Endothelial cell of coronary artery (primary cell): ENCODE data around the gene FAM193A. TPM values are rescaled to one million over a fixed set of nuclear protein-coding genes. Genes with fewer than 3 reads are reported as not detected.

Source experiments
- total RNA-seq: library from RNA; depleted of rRNA; stranded (reverse); fragments of >200 nt; gene quantifications from 2 replicates; pipeline ENCODE4 v1.2.3, GENCODE V29; 2014

FAM193A gene, protein sequence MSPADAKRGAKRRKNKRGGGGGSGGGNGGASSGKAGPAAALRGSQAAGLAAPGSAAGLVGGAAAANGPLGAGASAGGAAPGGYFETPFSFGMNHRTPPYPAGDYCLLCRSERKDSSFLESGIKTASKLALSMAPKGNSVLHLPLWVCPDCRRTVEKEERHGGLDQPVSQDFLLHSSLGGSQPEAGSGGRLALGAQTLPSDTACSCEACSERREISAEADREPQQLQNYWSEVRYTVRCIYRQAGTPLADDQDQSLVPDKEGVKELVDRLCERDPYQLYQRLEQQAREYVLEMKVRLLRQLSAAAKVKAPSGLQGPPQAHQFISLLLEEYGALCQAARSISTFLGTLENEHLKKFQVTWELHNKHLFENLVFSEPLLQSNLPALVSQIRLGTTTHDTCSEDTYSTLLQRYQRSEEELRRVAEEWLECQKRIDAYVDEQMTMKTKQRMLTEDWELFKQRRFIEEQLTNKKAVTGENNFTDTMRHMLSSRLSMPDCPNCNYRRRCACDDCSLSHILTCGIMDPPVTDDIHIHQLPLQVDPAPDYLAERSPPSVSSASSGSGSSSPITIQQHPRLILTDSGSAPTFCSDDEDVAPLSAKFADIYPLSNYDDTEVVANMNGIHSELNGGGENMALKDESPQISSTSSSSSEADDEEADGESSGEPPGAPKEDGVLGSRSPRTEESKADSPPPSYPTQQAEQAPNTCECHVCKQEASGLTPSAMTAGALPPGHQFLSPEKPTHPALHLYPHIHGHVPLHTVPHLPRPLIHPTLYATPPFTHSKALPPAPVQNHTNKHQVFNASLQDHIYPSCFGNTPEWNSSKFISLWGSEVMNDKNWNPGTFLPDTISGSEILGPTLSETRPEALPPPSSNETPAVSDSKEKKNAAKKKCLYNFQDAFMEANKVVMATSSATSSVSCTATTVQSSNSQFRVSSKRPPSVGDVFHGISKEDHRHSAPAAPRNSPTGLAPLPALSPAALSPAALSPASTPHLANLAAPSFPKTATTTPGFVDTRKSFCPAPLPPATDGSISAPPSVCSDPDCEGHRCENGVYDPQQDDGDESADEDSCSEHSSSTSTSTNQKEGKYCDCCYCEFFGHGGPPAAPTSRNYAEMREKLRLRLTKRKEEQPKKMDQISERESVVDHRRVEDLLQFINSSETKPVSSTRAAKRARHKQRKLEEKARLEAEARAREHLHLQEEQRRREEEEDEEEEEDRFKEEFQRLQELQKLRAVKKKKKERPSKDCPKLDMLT (N-terminal part only)
- 7.4 and 13.2 TPM in 2 replicates for total RNA-seq

DNA sequence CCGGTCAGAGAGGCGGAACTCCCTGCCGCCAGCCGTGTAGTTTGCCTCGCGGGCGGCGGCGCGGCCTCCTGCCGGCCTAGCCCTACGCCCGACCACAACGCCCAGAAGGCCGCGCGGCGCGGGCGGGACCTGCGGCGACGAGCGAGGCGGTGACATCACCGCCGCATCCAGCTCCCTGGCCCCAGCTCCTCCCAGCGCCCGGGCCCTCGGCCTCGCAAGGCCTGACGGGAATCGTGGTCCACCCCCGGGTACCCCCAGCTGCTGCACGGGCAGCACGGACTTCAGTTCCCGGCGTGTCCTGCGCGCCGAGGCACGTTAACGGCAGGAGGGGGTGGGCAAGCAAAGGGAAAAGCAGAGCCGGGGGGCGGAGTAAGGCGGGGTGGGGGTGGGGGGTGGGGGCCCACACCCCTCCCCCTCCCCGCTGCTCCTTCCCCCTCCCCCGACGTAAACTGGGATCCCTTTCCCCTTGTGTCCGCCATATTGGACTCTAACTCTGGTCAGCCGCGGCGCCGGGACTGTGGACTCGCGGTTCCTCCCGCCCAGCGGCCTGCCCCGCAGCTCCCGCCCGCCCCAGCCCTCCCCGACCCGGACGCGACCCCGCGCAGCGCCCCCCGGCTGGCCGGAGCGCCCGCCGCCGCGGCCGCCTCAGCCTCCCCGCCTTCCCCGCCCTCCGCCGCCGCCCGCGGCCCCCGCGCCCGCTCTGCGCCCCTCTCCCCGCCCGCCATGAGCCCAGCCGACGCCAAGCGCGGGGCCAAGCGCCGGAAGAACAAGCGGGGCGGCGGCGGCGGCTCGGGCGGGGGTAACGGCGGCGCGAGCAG, at the start of gene FAM193A:
Gene FAM193A (plus strand): TSS at position 455 of the 818 bp plus-strand sequence. CDS start 269 bp downstream, at position 724.

DNA sequence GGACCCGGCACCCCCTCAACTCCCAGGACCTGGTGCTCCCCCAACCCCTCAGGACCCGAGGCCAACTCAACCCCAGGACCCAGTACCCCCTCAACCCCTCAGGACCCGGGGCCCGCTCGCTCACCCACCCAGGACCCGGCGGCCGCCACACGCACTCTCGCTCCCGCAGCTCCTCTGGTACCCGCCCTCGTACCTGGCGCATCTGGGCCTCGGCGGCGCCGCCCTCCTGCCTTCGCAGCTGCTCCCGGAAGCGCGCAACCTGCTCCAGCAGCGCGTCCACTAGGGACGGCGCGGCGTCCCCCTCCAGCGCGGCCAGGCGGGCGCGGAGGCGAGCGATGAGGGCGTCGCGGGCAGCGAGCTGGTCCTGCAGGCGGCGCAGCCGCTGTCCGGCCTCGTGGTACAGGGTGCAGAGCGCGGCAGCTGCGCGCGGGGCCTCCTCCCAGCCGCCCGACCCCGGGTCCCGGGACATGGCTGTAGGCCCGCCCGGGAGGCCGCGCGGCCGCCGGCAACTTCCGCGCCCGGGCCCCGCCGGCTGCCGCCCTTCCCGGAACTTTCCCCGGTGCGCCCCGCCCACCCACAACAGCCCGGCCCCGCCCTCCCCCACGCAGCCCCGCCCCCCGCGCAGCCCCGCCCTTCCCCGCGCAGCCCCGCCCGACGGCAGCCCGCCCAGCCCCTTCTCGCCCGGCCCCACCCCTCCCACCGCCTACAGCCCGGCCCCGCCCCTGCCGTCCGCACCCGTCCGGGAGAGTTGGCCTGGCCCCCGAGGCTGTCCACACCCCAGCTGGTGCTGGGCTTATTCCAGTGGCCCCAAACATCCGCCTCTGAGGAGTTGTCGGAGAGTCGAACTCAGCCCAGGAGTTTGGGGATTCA, 219.6 kb downstream of the FAM193A start, which contains the start of gene TNIP2:
Gene TNIP2 (minus strand): TSS at position 516 of the 870 bp plus-strand sequence. CDS start 47 bp downstream, at position 469.

Other genes with a start within 250 kb of the FAM193A start
- gene ZFYVE28, start 118.0 kb upstream of the FAM193A start, total RNA-seq, result 4.0 and 12.3 TPM in 2 replicates
- gene CFAP99, start 117.7 kb upstream of the FAM193A start, total RNA-seq, result under 0.01 and 0.09 TPM in 2 replicates
- gene RNF4, start 67.5 kb upstream of the FAM193A start, total RNA-seq, result 44.1 and 54.0 TPM in 2 replicates
- gene TNIP2, start 219.7 kb downstream of the FAM193A start, total RNA-seq, result 71.3 and 88.4 TPM in 2 replicates